GM18508 (cell line): ENCODE data around the gene TANC2.
A peak's percentile ranks its signal among the peaks of the same experiment; 100 is the strongest.
"Not testable (repeated sequence)": the region's sequence is repeated elsewhere in the genome, so short reads cannot be mapped to it uniquely, and the experiment has no call there.

Source experiments
- ATAC-seq: cut with Tn5 transposase; IDR thresholded peaks from one replicate; pipeline ENCODE4 v1.9.1; 2021; ENCODE audit warnings: moderate number of reproducible peaks; ENCODE audit not compliant: insufficient read depth, unreplicated experiment

The TANC2 gene

DNA sequence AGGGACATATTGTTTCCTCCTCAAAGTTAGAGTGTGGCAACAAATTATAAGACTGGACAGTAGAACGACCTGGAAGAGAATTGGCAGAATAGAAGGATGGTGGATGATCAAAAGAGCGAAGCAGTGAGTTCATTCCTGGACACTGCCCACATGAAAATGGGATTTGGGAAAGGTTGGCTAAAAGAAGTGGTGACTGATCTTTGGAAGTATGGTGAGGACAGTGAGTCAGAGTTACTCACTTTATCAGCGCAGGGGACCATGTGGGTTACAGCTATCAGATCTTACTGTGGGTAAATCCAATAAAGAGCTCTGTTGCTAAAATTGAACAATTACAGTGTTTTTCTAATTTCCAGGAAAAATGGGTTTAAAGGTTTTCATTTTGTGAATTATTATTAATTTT, 2.7 kb upstream of the TANC2 start:
- ATAC-seq: no peak

DNA sequence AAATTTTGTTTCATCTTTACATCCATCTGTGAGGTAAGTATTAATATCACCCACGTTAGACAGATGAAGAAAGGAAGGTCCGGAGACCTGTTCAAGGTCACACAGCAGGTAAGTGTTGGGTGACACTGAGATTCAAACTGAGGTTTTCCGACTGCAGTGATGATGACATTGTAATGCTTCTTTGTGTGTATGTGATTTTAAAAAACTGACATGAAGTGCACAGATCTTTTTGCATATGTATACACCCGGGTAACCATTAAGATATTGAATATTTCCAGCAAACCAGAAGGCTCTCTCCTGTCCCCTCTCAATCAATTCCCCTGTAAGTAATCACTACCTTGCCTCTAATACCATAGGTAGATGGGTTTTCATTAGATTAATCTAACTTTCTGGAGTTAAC, 1.5 kb upstream of the TANC2 start:
- no peak for ATAC-seq

DNA sequence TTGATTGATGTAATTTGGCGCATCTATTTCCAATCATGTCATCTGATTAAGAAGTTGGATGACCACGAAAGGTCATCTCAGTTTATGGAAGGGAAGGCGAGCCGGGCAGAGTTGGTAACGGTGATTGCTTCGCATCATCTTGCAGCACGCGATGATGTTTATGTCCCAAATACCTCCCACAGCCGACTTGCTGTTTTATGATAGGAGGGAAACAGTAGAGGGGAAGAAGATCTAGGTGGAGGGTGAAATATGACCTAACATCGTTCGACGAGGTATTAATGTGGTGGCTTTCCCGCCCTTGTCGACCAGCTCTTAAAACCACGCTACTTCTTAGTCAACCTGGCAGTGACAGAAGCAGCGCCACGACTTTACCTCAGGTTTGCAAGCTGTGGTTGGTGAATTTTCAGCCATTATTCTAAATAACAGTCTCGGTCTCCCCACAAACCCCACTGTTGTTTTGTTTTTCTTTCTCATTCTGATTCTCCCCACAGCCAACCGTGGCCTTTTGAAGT, 805 bp upstream of the TANC2 start:
- no peak for ATAC-seq

DNA sequence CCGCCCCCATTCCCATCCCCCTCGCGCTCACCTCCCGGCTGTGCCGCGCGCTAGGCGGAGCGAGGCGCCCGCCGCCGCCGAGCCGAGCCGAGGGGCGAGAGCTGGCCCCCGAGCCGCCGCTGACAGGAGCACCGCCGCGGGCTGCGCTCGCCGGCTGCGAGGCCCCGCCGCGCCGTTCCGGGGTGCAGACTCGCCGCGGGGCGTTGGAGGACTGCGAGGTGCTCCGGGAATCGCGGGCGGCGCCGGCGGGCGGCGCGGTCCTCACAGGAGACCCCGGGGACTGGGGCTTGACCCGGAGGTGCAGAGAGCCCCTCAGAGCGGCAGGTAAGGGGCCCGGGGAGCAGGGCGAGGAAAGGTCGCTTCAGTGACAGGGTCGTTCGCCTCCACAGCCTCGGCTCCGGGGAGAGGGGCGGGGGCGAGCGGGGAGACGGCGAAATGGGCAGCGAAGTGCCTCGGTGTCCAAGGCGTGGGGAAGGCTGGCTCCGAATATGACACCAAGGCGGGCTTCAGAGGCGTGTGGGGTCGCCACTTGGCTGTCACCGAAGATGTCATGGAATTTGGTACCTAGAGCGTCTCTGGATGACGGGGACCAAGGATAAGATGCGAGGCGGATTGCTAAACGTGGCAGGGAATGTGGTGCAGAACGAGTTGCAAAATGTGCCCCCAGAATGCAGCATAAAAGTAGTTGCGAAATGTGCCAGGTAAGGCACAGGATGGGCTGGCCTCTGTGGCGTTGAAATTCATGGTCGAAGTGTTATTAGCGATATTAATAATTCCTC, 580 bp downstream of the TANC2 start:
- ATAC-seq: no peak

DNA sequence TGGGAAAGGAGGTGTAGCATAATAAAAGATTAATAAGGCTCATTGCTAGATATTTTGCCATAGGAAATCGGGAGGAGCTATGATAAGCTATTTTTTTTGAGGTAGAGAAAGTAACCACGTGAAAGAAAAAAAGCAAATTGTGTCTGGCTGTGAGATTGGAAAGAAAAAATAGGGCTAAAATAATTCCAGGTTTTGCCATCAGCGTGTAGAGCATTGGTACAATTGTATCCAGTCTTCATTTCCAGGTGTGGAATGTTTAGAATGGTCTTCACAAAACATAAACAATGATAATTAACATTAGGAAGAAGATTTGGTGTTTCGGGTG, 1.1 kb downstream of the TANC2 start:
- ATAC-seq: no peak

DNA sequence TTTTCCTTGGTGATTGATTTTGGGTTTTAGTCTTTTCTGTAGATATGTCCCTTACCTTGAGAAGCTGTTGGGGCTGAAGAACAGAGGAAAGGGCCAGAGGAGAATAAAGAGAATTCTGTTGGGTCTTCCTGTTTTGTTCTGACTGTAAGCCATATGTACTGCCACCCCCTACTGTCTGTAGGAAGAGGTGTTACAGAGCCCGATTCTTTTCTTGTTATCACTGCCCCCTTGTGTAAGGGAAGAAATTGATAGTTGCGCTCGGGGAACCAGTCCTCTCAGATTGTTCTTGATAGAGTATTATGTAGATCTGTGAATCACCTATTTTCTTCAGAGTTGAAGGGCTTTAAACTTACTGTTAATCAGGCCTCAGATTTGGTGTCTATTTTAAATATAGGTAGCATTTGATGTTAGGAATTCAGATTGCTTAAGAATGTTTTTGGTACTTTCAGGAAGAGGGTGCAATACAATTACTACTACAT, 2.4 kb downstream of the TANC2 start:
- ATAC-seq: peak; percentile 49

DNA sequence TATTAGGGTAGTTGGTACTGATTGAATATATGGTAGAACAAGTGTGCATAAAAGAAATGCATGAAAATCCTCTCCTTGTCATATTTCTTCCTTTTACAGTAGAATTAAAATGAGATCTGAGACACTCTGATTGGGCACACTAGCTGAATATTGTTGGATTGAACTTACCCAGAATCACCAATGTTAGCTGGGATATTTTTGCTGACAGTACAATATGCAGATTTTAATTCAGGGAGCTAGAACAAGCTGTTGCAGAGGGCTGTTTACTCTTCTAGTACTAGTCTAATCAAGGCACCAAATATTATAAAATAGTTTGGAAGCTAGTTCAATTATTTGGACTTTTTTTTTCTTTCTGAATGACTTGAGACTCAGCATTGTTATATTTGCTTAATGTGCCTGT, 4.6 kb downstream of the TANC2 start:
- no peak for ATAC-seq

DNA sequence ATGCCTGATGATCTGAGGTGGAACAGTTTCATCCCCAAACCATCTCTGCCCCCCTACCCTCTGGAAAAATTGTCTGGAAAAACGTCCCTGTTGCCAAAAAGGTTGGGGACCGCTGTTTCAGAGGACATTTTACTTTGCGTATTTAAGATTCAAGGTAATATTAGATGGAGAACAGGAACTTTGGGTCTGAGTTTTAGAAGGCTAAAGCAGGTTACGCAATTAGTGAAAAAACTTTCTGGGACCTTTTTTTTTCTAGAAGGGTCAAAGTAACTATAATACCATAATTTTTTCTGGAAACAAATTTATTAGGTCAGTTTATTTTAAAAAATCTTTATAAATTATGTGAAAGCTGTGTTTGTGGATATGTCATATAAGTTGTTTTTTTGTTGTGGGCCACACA, 5.8 kb downstream of the TANC2 start:
- no peak for ATAC-seq

DNA sequence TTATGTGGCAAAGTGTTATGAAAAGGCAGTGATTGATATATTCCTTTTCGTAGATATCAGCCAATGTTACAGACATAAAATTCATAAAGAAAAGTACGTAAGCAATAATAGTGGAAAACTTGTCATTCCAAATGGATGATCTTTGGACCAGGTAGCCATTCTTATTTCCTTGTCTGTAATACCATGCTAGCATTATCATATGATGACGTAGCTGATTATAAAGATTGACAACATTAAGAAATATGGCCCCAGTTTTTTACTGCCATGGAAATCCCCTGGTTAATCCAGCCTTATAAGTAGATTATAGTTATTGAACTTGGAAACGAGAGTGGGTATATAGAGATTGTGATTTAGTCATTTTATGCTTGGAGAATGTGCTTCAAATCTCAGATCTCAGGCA, 8.8 kb downstream of the TANC2 start:
- no peak for ATAC-seq

DNA sequence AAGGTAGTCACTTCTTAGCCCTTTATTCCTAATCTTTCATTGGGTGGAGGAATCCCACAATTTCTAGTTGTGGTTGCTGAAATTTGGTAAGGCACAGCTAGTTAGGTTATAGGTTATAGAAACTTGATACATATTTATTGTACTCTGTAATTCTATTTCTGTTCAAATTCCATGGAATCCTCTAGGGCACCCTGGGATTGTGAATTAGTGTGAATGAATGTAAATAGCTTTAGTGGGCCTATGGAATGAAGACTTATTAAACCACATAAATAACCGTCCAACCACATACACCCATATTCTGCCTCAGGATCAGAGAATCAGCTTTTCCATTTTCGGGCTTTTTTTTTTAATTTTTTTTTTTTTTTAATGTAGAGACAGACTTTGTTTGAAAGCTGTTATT, 9.2 kb downstream of the TANC2 start:
- no peak for ATAC-seq

DNA sequence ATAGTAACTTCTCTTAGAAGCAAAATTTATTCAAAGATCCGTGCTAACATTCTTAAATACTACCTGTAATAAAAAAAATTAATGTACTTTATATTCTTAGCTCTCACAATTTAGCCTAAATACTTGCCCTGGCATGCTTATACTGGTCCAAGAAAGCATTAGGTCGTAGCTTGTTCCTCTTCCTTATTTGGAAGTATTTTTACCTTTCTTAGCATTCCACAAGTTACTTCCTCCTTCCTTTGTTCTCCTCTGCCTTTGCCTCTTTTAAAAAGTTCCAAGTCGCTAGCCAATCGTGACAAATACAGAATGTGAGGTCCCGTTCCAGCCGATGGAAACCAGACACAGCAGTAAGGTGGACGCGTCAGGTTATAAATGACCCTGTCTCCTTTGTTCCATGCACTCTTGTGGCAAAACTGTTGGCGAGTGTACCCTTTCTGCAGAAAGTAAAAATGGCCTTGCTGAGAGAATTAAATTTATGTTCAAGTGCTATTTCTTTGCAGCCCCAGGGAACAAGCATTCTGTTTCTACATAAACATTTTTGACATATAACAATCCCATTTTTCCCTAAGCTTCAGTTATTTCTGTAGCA, 10.7 kb downstream of the TANC2 start:
- not testable (repeated sequence) for ATAC-seq

DNA sequence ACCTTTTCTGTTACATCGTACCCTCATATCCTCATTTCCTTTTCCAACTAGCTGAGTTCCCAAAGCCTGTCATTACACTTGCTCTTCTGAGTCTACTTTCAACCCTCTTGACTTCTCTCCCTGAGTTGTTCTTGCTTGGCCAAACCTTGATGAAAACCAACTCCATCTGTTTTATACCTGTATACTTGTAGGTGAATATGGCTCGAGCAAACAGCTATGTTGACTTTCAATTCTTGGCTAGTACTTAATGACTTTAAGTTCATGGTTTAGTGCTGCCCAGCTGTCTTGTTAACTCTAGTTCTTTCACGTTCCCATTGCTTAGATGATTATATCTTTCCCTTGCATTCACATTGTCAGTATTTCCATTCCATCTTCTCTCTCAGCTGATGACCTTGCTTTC, 14.8 kb downstream of the TANC2 start:
- ATAC-seq: no peak

DNA sequence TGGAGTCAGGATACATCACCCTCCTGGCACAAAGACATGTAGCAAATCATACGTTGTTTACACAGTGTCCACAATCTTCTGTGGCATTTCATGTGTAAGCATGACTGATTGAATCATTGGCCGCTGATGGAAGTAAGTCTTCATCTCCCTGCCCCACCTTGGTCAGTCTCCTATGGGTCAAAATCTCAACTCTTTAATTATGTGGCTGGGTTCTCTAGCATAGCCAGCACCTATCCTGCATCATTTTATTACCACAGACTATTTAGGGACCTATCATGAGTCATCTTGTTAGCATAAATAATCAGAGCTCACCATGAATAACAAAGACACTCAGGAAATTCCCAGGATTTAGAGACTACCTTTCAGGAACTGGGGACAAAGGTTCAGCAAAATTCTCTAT, 15.9 kb downstream of the TANC2 start:
- no peak for ATAC-seq

DNA sequence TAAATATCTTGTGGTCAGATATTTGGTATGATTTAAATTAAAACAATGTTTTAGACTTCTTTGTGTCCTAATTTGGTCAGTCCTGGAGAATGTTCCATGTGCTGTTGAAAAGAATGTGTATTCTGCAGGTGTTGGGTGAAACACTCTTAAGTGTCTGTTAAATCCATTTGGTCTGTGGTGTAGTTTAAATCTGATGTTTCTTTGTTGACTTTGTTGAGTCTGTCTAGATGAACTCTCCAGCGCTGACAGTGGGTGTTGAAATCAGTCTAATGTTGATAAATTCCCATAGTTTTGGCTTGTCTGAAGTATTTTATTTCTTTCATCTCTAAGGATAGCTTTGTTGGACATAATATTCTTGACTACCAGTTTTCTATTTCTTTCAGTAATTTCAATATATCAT, 18.8 kb downstream of the TANC2 start:
- no peak for ATAC-seq

DNA sequence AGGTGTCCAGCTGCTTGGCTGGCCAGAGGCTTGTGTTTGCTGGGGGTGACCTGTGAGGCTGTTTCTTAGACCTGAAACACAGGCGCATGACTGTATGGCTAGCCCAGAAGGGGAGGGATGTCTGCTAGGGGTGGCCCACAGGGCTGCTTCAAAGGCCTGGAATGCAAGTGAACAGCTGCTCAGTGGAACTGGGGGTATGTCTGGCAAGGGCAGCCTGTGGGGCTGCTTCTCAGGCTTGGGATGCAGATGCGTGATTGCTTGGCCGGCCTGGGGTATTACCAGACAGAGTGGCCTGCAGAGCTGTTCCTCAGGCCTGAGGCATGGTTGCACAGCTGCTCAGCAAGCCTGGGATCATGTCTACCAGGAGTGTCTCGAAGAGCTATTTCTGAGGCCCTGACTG, 20.5 kb downstream of the TANC2 start:
- ATAC-seq: no peak

DNA sequence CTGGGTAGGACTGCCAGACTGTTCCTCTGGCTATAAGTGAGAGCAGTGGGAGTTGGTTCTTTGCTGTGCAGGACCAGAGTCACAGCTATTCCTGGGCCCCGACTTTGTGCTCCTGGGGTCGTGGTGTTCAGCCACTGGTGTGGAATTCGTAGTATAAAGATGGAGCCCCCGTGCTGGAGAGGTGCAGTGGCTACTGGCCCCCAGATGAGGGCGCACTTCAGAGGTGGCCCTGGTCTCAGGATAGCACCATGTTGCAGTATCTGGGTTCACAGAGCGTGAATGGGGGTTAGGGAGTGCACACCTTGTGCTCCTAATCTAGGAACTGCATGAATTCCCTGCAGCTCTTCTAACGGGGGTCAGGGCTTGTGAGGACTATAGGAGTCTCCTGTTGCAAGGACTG, 21.1 kb downstream of the TANC2 start:
- ATAC-seq: no peak

DNA sequence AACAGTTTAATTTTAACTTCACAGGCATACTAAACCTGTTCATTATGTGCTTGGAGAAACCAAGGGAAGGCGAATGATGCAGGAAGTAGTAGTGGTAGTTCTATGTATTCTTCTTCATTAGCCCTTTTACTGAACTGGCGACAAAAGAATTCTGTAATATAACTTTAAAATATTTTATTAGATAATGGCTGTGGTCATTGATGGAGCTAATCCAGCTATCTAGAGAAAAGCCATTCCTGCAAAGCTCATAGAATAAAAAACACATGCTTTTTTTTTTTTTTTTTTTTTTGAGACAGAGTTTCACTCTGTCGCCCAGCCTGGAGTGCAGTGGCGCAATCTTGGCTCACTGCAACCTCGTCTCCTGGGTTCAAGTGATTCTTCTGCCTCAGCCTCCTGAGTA, 23.5 kb downstream of the TANC2 start:
- ATAC-seq: no peak

DNA sequence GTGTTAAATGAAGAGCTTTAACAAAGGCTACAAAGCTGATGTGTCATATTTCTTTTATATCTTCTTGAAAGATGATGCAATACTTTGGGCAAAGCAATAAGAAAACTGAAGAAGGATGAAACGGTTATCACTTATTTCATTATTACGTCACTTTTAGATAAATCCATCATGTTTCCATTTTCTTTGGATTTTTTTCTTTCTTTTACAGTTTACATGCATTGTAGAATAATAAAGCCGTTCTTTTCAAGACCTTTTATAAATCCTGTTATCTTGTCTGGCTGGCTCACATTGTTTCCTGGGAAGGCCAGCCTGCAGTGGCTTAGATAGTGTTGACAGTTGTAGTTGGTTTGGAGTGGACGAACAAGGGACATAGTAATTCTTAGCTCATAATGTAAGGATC, 28.9 kb downstream of the TANC2 start:
- ATAC-seq: no peak

DNA sequence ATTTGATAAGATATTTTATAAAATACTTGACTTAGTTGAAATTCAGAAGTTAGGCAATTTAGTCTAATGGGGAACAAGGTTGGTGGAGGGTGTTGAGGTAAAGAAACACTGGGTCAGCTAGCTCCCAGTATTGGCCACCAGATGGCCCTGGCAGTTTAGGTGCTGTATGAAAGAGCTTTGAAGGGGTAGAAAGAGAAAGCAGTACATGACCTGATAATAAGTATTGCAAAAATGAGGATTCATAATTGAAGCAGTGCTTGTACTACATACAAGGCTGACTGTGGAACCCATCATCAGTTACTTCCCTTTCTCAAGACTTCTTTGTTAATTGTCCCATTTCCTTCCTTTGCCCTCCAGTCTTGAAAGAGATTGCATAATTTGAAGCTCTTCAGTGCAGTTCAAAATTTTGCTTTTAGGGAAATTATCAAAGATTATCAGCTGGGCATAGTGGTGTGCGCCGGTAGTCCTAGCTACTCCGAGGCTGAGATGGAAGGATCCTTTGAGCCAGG, 29.4 kb downstream of the TANC2 start:
- no peak for ATAC-seq

DNA sequence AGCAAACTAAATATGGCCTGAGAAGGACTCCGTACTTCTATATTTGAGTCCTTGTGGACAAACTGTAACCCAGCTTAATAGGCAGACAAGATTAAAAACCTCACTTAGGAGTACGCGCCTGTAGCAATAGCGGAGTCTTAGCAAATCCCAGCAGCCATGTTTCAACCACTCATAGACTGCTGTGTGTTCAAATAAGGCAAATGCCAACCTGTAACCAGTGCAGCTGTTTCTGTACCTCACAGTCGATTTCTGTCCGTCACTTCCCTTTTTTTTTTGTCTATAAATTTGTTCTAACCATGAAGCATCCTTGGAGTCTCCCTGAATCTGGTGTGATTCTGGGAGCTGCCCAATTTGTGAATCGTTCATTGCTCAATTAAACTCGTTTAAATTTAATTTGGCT, 30.2 kb downstream of the TANC2 start:
- ATAC-seq: no peak

DNA sequence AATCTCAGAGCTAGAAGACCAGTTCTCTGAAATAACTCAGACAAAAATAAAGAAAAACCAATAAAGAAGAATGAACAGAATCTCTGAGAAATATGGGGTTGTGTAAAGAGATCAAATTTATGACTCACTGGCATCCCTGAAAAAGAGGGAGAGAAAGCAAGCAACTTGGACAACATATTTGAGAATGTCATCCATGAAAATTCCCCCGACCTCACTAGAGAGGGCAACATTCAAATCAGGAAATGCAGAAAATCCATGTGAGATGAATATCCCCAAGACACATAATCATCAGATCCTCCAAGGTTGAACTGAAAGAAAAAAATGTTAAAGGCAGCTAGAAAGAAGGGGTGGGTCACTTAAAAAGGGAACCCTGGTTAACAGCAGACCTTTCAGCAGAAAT, 32.1 kb downstream of the TANC2 start:
- ATAC-seq: no peak
